Measurements from ENCODE around the gene KMT2A.

DNA sequence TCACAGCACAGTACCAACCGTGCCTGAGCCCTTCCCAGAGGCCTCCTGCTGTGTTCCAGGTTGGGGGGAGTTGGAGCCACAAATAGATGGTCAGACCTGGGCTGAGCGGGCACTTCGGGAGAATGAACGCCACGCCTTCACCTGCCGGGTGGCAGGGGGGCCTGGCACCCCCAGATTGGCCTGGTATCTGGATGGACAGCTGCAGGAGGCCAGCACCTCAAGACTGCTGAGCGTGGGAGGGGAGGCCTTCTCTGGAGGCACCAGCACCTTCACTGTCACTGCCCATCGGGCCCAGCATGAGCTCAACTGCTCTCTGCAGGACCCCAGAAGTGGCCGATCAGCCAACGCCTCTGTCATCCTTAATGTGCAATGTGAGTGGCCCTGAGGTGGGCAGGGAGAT is 95.8 kb downstream of the KMT2A start:
- TF ChIP-seq, protein P1, sequence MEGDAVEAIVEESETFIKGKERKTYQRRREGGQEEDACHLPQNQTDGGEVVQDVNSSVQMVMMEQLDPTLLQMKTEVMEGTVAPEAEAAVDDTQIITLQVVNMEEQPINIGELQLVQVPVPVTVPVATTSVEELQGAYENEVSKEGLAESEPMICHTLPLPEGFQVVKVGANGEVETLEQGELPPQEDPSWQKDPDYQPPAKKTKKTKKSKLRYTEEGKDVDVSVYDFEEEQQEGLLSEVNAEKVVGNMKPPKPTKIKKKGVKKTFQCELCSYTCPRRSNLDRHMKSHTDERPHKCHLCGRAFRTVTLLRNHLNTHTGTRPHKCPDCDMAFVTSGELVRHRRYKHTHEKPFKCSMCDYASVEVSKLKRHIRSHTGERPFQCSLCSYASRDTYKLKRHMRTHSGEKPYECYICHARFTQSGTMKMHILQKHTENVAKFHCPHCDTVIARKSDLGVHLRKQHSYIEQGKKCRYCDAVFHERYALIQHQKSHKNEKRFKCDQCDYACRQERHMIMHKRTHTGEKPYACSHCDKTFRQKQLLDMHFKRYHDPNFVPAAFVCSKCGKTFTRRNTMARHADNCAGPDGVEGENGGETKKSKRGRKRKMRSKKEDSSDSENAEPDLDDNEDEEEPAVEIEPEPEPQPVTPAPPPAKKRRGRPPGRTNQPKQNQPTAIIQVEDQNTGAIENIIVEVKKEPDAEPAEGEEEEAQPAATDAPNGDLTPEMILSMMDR (IDR thresholded peaks at IDR 0.05; ENCODE audit: low read length), result no peak
- no peak for TF ChIP-seq EZH2 (optimal IDR thresholded peaks at IDR 0.05; ENCODE audit: low read depth, low read length)
- TF ChIP-seq EZH2phosphoT487 (IDR thresholded peaks at IDR 0.05; ENCODE audit: low read length), result no peak
